GM12892 (cell line): ENCODE results near the gene MGAT3.
A peak's percentile ranks its signal among the peaks of the same experiment; 100 is the strongest.

Experiments
- DNase-seq: peaks from one replicate; pipeline ENCODE4 v3.0.0; 2011; ENCODE audit not compliant: insufficient read length
- FAIRE-seq: peaks from 2 replicates; lab custom pipeline; 2011; peaks lifted over from hg19 to GRCh38; lab: Jason Lieb, UNC
- POLR2A ChIP-seq: IDR thresholded peaks from 2 replicates; pipeline ENCODE4 v1.6.1; 2011; ENCODE audit warnings: low read depth, low read length, control low read depth
- POLR2AphosphoS5 ChIP-seq: IDR thresholded peaks from 2 replicates; pipeline ENCODE4 v1.6.1; 2011; ENCODE audit warnings: low read depth, low read length, control low read depth
- TAF1 ChIP-seq: IDR thresholded peaks from 2 replicates; pipeline ENCODE4 v1.6.1; 2011; ENCODE audit warnings: low read depth, mild to moderate bottlenecking, control low read depth, low read length, borderline replicate concordance

Gene MGAT3

DNA sequence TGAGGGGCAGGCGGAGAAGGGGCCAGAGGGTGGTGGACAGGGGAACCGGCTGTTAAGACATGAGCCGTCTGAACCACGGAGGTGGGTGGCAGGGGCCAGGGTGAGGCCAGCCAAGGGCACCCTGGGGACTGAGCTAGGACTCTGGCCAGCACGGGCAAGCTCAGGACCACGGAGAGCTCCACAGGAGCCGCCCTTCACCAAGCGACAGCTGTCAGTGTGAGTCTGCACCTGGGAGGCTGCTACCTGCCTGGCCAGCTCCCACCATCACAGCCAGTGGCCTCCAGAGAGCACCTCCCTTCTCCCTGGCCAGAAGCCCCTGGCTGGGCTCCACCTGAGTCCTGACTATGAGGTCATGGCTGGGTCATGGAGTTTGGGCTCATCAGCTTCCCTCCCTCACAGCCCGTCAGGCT is 21.6 kb downstream of the MGAT3 start:
- FAIRE-seq (no peak), DNase-seq (no peak)
- no peak for TF ChIP-seq POLR2AphosphoS5
- TF ChIP-seq TAF1 = no peak
- TF ChIP-seq POLR2A = no peak

- no peak for FAIRE-seq
- TF ChIP-seq TAF1 (no peak), POLR2AphosphoS5 (no peak), POLR2A (no peak)
- DNase-seq = no peak
These were observed 22.4 kb downstream of the MGAT3 start for GRCh38 chr22:39479254-39479653.

- TF ChIP-seq TAF1 = no peak
- no peak for TF ChIP-seq POLR2A
- TF ChIP-seq POLR2AphosphoS5 = no peak
- no peak for FAIRE-seq
- no peak for DNase-seq
These were observed 23.7 kb downstream of the MGAT3 start for GRCh38 chr22:39480557-39480956.

GRCh38 chr22:39481054-39481453 is 24.2 kb downstream of the MGAT3 start:
- no peak for DNase-seq
- no peak for TF ChIP-seq POLR2AphosphoS5
- no peak for TF ChIP-seq POLR2A
- no peak for TF ChIP-seq TAF1
- no peak for FAIRE-seq

DNA sequence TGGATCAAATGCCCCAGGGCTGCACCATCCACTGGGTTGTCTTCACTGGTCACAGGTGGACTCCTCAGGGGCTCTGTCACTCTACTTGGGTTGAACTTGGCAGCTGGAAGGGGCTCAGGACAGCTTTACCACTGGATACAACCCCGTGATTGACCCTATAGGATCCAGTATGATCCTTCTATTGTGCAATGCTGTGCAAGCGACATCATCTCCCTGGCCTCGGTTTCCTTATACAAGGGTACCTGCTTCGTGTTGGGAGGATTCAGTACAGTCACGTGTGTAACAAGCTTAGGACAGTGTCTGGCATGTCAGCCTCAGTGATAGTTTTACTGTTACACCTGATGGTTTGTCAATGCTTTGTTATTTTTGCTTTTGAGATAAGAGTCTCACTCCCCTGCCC is 24.8 kb downstream of the MGAT3 start:
- TF ChIP-seq POLR2A (no peak), TAF1 (no peak), POLR2AphosphoS5 (no peak)
- FAIRE-seq (no peak), DNase-seq (no peak)

GRCh38 chr22:39482768-39483167 is 26.0 kb downstream of the MGAT3 start:
- FAIRE-seq = no peak
- TF ChIP-seq POLR2A (no peak), POLR2AphosphoS5 (no peak), TAF1 (no peak)
- no peak for DNase-seq

DNA sequence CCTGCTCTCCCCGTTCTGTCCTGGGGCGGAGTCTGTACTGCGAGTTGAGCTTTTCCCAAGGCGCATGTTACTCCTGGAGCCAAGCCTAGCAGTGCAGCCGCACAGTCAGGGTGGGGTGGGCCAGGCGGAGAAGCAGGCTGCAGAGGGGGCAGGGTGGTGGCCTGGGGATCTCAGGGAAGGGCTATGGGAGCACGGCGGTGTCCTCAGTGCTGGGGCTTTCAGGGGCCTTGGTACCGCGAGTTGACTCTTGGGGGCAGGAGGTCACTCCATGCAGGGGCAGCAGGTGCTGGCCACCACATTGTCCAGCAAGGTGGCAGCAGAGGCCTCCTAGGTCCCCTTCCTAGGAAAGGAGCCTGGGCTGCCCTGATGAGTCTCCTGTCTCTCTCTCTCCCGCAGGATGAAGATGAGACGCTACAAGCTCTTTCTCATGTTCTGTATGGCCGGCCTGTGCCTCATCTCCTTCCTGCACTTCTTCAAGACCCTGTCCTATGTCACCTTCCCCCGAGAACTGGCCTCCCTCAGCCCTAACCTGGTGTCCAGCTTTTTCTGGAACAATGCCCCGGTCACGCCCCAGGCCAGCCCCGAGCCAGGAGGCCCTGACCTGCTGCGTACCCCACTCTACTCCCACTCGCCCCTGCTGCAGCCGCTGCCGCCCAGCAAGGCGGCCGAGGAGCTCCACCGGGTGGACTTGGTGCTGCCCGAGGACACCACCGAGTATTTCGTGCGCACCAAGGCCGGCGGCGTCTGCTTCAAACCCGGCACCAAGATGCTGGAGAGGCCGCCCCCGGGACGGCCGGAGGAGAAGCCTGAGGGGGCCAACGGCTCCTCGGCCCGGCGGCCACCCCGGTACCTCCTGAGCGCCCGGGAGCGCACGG is 30.4 kb downstream of the MGAT3 start:
- DNase-seq (no peak), FAIRE-seq (no peak)
- no peak for TF ChIP-seq POLR2A

DNA sequence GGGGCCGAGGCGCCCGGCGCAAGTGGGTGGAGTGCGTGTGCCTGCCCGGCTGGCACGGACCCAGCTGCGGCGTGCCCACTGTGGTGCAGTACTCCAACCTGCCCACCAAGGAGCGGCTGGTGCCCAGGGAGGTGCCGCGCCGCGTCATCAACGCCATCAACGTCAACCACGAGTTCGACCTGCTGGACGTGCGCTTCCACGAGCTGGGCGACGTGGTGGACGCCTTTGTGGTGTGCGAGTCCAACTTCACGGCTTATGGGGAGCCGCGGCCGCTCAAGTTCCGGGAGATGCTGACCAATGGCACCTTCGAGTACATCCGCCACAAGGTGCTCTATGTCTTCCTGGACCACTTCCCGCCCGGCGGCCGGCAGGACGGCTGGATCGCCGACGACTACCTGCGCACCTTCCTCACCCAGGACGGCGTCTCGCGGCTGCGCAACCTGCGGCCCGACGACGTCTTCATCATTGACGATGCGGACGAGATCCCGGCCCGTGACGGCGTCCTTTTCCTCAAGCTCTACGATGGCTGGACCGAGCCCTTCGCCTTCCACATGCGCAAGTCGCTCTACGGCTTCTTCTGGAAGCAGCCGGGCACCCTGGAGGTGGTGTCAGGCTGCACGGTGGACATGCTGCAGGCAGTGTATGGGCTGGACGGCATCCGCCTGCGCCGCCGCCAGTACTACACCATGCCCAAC is 31.2 kb downstream of the MGAT3 start:
- TF ChIP-seq POLR2A = no peak
- TF ChIP-seq POLR2AphosphoS5 = no peak
- TF ChIP-seq TAF1 = no peak
- DNase-seq (no peak), FAIRE-seq (no peak)

DNA sequence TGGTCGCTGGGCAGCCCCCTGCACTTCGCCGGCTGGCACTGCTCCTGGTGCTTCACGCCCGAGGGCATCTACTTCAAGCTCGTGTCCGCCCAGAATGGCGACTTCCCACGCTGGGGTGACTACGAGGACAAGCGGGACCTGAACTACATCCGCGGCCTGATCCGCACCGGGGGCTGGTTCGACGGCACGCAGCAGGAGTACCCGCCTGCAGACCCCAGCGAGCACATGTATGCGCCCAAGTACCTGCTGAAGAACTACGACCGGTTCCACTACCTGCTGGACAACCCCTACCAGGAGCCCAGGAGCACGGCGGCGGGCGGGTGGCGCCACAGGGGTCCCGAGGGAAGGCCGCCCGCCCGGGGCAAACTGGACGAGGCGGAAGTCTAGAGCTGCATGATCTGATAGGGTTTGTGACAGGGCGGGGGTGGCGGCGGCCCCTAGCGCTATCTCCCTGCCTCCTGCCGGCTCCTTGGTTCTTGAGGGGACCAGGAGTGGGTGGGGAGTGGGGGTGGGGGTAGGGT is 31.8 kb downstream of the MGAT3 start:
- FAIRE-seq (no peak), DNase-seq (no peak)
- TF ChIP-seq TAF1 (no peak), POLR2AphosphoS5 (no peak), POLR2A (no peak)

DNA sequence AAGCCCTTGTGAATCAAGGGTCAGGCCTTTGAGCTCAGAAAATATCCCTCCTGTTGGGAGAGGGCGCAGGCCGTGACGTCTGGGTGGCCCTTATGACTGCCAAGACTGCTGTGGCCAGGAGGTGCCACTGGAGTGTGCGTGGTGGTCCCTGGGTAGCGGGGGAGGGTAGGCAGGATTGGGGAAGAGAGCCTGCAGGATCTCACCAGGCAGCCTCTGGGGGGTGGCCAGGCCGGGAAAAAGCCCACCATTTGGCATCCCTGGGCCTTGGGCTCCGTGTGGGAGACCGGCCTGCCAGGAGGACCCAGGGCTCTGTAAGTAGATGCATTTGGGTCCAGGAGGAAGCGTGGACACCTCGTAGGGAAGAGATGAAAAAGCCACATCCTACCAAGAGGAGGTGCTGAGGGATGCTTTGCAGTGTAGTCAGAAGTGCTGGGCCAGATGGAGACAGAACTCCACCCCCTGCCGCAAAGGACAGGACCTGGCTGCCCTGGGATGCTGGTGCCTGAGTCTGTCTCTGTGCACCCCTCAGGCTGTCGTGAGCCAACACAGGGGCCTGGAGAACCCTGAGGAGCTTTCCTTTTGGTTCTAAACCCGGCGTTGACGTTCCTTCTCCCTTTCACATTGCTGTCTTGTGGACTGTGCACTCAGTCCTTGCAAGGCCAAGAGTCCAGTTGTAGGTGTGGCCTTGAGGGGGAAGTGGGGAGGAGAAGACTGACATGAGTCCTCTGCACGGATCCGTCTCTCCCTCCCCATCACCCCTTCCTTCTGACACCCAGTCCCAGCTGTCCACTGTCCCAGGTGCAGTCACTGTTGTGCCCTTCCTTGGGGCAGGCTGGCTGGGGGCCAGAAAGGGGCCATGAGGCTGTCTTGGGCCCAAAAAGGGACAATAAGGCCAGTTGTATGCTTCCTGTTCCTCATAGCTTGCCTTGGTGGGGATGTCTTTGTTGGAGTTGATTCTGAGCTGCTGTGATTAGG is 32.6 kb downstream of the MGAT3 start:
- FAIRE-seq = no peak
- TF ChIP-seq POLR2AphosphoS5 = no peak
- no peak for TF ChIP-seq TAF1
- TF ChIP-seq POLR2A = no peak
- no peak for DNase-seq

GRCh38 chr22:39490135-39490798 is 33.5 kb downstream of the MGAT3 start:
- TF ChIP-seq TAF1 (no peak), POLR2AphosphoS5 (no peak), POLR2A (no peak)
- FAIRE-seq (peak; percentile 95), DNase-seq (peak; percentile 92)
